ENCODE data around the gene NAT16.

The NAT16 gene

DNA sequence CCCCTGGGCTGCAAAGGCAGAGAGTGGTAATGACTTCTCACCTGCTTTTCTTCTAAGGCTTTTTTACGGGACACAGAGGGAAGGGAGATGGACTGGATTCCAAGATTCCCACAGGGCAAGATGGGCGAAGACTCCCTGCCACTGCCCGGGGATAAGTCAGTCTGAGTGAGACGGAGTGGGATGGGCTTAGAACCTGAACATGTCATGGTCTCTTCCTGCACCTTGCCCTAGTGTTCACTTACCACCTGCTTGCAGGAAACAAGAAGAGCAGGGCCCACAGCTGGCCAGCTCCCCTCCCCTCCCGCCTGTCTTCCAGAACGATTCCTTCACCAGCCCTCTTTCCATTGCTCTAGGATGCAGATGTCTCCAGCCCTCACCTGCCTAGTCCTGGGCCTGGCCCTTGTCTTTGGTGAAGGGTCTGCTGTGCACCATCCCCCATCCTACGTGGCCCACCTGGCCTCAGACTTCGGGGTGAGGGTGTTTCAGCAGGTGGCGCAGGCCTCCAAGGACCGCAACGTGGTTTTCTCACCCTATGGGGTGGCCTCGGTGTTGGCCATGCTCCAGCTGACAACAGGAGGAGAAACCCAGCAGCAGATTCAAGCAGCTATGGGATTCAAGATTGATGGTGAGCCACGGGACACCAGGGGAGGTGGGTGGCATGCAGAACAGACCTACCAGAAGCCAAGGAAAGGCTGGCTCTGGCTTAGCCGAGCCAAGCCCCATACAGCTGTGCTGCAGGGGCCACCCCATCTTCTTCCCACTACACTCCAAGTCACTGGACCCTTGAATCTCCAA lies 51.9 kb downstream of the NAT16 start:
- H3K36me3 ChIP-seq (ENCODE audit: insufficient read depth, low read length), result no peaks in the 10 kb centered on the region
- H3K79me2 ChIP-seq (ENCODE audit: insufficient read depth, low read length), result no peaks in the 10 kb centered on the region
- TF ChIP-seq, protein P1, sequence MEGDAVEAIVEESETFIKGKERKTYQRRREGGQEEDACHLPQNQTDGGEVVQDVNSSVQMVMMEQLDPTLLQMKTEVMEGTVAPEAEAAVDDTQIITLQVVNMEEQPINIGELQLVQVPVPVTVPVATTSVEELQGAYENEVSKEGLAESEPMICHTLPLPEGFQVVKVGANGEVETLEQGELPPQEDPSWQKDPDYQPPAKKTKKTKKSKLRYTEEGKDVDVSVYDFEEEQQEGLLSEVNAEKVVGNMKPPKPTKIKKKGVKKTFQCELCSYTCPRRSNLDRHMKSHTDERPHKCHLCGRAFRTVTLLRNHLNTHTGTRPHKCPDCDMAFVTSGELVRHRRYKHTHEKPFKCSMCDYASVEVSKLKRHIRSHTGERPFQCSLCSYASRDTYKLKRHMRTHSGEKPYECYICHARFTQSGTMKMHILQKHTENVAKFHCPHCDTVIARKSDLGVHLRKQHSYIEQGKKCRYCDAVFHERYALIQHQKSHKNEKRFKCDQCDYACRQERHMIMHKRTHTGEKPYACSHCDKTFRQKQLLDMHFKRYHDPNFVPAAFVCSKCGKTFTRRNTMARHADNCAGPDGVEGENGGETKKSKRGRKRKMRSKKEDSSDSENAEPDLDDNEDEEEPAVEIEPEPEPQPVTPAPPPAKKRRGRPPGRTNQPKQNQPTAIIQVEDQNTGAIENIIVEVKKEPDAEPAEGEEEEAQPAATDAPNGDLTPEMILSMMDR (IDR thresholded peaks at IDR 0.05; ENCODE audit: borderline replicate concordance, extremely low read depth, low read length, poor library complexity, severe bottlenecking), result no peak
- TF ChIP-seq EZH2 (IDR thresholded peaks at IDR 0.05; ENCODE audit: borderline replicate concordance, low read depth, low read length, severe bottlenecking), result no peak
- no peak overlapping the region for H3K4me2 ChIP-seq (ENCODE audit: insufficient read depth, low read length)
- no peaks in the 10 kb centered on the region for H3K27me3 ChIP-seq (ENCODE audit: insufficient read depth, low read length, poor library complexity)
- H3K9me3 ChIP-seq (ENCODE audit: insufficient read depth, low read length, severe bottlenecking), result no peaks in the 10 kb centered on the region
- H3K4me1 ChIP-seq (ENCODE audit: insufficient read depth, low read length), result peaks cover 37% of the 10 kb centered on the region
- no peak overlapping the region for H3K9ac ChIP-seq (ENCODE audit: low read depth, low read length)
- H4K20me1 ChIP-seq (ENCODE audit: insufficient read depth, low read length), result 0 out of 2 replicates have a peak, but pooled peaks cover 3% of the 10 kb centered on the region
- no peak overlapping the region for H3K4me3 ChIP-seq (ENCODE audit: low read depth in 1 of 2, low read length in 2 of 2)
- no peak overlapping the region for H2AFZ ChIP-seq (ENCODE audit: low read depth, low read length)
- DNase-seq, result peak; percentile 21
- ATAC-seq (ENCODE audit: insufficient read depth, low read depth), result no peak
- H3K27ac ChIP-seq (ENCODE audit: low read length), result no peak overlapping the region

DNA sequence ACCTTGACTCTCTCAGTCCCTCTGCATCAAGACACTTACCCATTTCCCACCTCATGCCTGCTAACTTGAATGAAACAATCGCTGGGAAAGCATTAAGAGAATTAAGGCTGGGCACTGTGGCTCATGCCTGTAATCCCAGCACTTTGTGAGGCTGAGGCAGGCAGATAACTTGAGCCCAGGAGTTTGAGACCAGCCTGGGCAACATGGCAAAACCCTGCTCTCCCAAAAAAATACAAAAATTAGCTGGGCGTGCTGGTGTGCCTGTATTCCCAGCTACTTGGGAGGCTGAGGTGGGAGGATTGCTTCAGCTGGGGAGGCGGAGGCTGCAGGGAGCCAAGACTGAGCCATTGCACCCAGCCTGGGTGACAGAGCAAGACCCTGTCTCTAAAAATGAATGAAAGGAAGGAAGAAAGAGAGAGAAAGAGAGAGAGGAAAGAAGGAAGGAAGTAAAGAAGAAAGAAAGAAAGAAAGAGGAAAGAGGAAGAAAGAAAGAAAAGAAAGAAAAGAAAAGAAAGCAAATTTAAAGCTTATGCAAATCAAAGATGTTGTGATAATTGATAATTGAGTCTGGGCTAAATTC lies 52.5 kb downstream of the NAT16 start:
- H3K9me3 ChIP-seq (ENCODE audit: insufficient read depth, low read length, severe bottlenecking), result no peaks in the 10 kb centered on the region
- TF ChIP-seq EZH2 (IDR thresholded peaks at IDR 0.05; ENCODE audit: borderline replicate concordance, low read depth, low read length, severe bottlenecking), result no peak
- TF ChIP-seq, protein P1 (IDR thresholded peaks at IDR 0.05; ENCODE audit: borderline replicate concordance, extremely low read depth, low read length, poor library complexity, severe bottlenecking), result no peak
- no peaks in the 10 kb centered on the region for H3K36me3 ChIP-seq (ENCODE audit: insufficient read depth, low read length)
- DNase-seq (no peak), ATAC-seq (ENCODE audit: insufficient read depth, low read depth) (no peak)
- H3K4me2 ChIP-seq (ENCODE audit: insufficient read depth, low read length), result peak overlapping the region; percentile 61
- H3K4me1 ChIP-seq (ENCODE audit: insufficient read depth, low read length), result peaks cover 37% of the 10 kb centered on the region
- peak overlapping the region in 1 of 2 experiments; percentile 21; a peak in 2 of 4 replicates for H3K4me3 ChIP-seq (ENCODE audit: low read depth in 1 of 2, low read length in 2 of 2)
- no peaks in the 10 kb centered on the region for H3K79me2 ChIP-seq (ENCODE audit: insufficient read depth, low read length)
- peak overlapping the region; percentile 12; the same call in 1 of the 2 replicates for H3K9ac ChIP-seq (ENCODE audit: low read depth, low read length)
- H3K27ac ChIP-seq (ENCODE audit: low read length), result peak overlapping the region; percentile 40; the same call in 1 of the 2 replicates
- H4K20me1 ChIP-seq (ENCODE audit: insufficient read depth, low read length), result 0 out of 2 replicates have a peak, but pooled peaks cover 3% of the 10 kb centered on the region
- no peak overlapping the region for H2AFZ ChIP-seq (ENCODE audit: low read depth, low read length)
- no peaks in the 10 kb centered on the region for H3K27me3 ChIP-seq (ENCODE audit: insufficient read depth, low read length, poor library complexity)

DNA sequence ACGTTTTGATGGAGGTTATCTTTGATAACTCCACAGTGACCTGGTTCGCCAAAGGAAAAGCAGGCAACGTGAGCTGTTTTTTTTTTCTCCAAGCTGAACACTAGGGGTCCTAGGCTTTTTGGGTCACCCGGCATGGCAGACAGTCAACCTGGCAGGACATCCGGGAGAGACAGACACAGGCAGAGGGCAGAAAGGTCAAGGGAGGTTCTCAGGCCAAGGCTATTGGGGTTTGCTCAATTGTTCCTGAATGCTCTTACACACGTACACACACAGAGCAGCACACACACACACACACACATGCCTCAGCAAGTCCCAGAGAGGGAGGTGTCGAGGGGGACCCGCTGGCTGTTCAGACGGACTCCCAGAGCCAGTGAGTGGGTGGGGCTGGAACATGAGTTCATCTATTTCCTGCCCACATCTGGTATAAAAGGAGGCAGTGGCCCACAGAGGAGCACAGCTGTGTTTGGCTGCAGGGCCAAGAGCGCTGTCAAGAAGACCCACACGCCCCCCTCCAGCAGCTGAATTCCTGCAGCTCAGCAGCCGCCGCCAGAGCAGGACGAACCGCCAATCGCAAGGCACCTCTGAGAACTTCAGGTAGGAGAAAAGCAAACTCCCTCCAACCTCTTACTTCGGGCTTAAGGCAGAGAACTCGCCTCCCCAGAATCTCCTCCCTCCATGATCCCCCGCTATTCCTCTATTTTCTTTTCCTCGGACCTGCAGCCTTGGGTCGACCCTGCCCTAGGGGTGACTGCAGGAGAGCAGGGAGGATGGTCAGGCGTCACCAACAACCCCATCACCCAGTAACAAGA lies 53.2 kb downstream of the NAT16 start, which contains the start of gene SERPINE1:
Gene SERPINE1 (plus strand): TSS at position 454 of the 809 bp plus-strand sequence. CDS start 1,290 bp downstream, outside the sequence.
- Histone ChIP-seq H2AFZ (ENCODE audit: low read depth, low read length) (peak within 1 kb of the TSS; percentile 21; the same call in 1 of the 2 replicates), H3K27ac (ENCODE audit: low read length) (peak within 1 kb of the TSS; percentile 42; the same call in 1 of the 2 replicates), H3K27me3 (ENCODE audit: insufficient read depth, low read length, poor library complexity) (no peaks in the 10 kb centered on the region), H3K4me2 (ENCODE audit: insufficient read depth, low read length) (peak within 1 kb of the TSS; percentile 61), H3K9me3 (ENCODE audit: insufficient read depth, low read length, severe bottlenecking) (no peaks in the 10 kb centered on the region), H3K4me1 (ENCODE audit: insufficient read depth, low read length) (peaks cover 37% of the 10 kb centered on the region), H3K79me2 (ENCODE audit: insufficient read depth, low read length) (no peaks in the 10 kb centered on the region), H3K36me3 (ENCODE audit: insufficient read depth, low read length) (no peaks in the 10 kb centered on the region), H3K9ac (ENCODE audit: low read depth, low read length) (peak within 1 kb of the TSS; percentile 20; the same call in 1 of the 2 replicates), H4K20me1 (ENCODE audit: insufficient read depth, low read length) (0 out of 2 replicates have a peak, but pooled peaks cover 3% of the 10 kb centered on the region), H3K4me3 (ENCODE audit: low read depth in 1 of 2, low read length in 2 of 2) (peak within 1 kb of the TSS in 1 of 2 experiments; percentile 42; a peak in 2 of 4 replicates)
- TF ChIP-seq EZH2 (IDR thresholded peaks at IDR 0.05; ENCODE audit: borderline replicate concordance, low read depth, low read length, severe bottlenecking), result no peak
- TF ChIP-seq, protein P1 (IDR thresholded peaks at IDR 0.05; ENCODE audit: borderline replicate concordance, extremely low read depth, low read length, poor library complexity, severe bottlenecking), result peak; percentile 39
- DNase-seq (peak; percentile 96), ATAC-seq (ENCODE audit: insufficient read depth, low read depth) (peak; percentile 98)

Data from DND-41 (cell line).